Naive thymus-derived CD4-positive, alpha-beta T cell (primary cell): Measurements from ENCODE around the gene GABPB2. TPM values are rescaled to one million over a fixed set of nuclear protein-coding genes. Genes with fewer than 3 reads are reported as not detected.

Source experiments
- ATAC-seq: fragments of 150-1000 bp; cut with Tn5 transposase; 2 replicates; pipeline ENCODE4 v1.10.0; 2021; ENCODE audit warnings: mild to moderate bottlenecking, moderate library complexity
- CTCF ChIA-PET: fragments of 350-600 bp; sonication (Branson Sonifier 250); formaldehyde crosslinking; loops from one replicate; lab custom pipeline; 2021; ENCODE audit warnings: antibody characterized with exemption; lab: Charles Lee
- POLR2A ChIA-PET: fragments of 350-600 bp; sonication (Branson Sonifier 250); formaldehyde crosslinking; loops from one replicate; lab custom pipeline; 2021; ENCODE audit warnings: antibody characterized with exemption, inconsistent platforms; lab: Charles Lee
- DNase-seq, 9 donors: peaks; one replicate each; pipeline versions ENCODE4 v3.0.0 to v3.0.0-alpha.2; 2020 to 2022; ENCODE audit warnings: mixed read lengths in 1 of 9
- H3K27ac ChIP-seq: one replicate; pipeline ENCODE4 v1.7.0; 2013; ENCODE audit warnings: mild to moderate bottlenecking, low read depth, low read length, moderate library complexity
- H3K27me3 ChIP-seq, 2 donors: one replicate each; pipeline ENCODE4 v1.7.0; 2013; ENCODE audit warnings: low read length in 2 of 2, mild to moderate bottlenecking in 2 of 2, moderate library complexity in 2 of 2; ENCODE audit not compliant: control insufficient read depth in 2 of 2, insufficient read depth in 2 of 2
- H3K36me3 ChIP-seq, 3 experiments: 1 replicate in 2 of 3; 2 replicates in 1 of 3; pipeline ENCODE4 v1.7.0; 2013; ENCODE audit warnings: low read length in 3 of 3, mild to moderate bottlenecking in 3 of 3, moderate library complexity in 1 of 3; ENCODE audit not compliant: insufficient read depth in 3 of 3, control insufficient read depth in 2 of 3
- H3K4me1 ChIP-seq, 2 donors: one replicate each; pipeline ENCODE4 v1.7.0; 2013; ENCODE audit warnings: low read length in 2 of 2, mild to moderate bottlenecking in 2 of 2, moderate library complexity in 1 of 2; ENCODE audit not compliant: control insufficient read depth in 2 of 2, insufficient read depth in 2 of 2
- H3K4me3 ChIP-seq: 2 replicates; pipeline ENCODE4 v1.7.0; 2013; ENCODE audit warnings: mild to moderate bottlenecking, low read length
- H3K9me3 ChIP-seq, 3 experiments: 1 replicate in 2 of 3; 2 replicates in 1 of 3; pipeline ENCODE4 v1.7.0; 2013; ENCODE audit warnings: low read length in 3 of 3; ENCODE audit not compliant: control insufficient read depth in 2 of 3
- H3K27ac Mint-ChIP-seq, 9 donors: one replicate each; pipeline ENCODE4 v1.8.0; 2020 to 2022; ENCODE audit warnings: mixed read lengths in 9 of 9, mild to moderate bottlenecking in 8 of 9, moderate library complexity in 5 of 9, inconsistent platforms in 2 of 9
- H3K27me3 Mint-ChIP-seq, 5 donors: one replicate each; pipeline ENCODE4 v1.8.0; 2021 to 2022; ENCODE audit warnings: mixed read lengths in 5 of 5, mild to moderate bottlenecking in 1 of 5
- H3K36me3 Mint-ChIP-seq, 5 donors: one replicate each; pipeline ENCODE4 v1.8.0; 2020 to 2022; ENCODE audit warnings: mixed read lengths in 5 of 5, mild to moderate bottlenecking in 3 of 5, inconsistent platforms in 1 of 5
- H3K4me1 Mint-ChIP-seq, 7 donors: one replicate each; pipeline ENCODE4 v1.8.0; 2020 to 2022; ENCODE audit warnings: mixed read lengths in 7 of 7, mild to moderate bottlenecking in 3 of 7, inconsistent platforms in 1 of 7
- H3K4me3 Mint-ChIP-seq, 10 donors: one replicate each; pipeline ENCODE4 v1.8.0; 2020 to 2022; ENCODE audit warnings: mild to moderate bottlenecking in 10 of 10, mixed read lengths in 10 of 10, moderate library complexity in 6 of 10, inconsistent platforms in 2 of 10
- H3K9me3 Mint-ChIP-seq, 11 donors: one replicate each; pipeline ENCODE4 v1.8.0; 2020 to 2022; ENCODE audit warnings: mixed read lengths in 11 of 11, mild to moderate bottlenecking in 4 of 11, inconsistent platforms in 1 of 11, moderate library complexity in 1 of 11
- intact Hi-C, 2 donors: fragments of 100-400 bp; cut with micrococcal nuclease; formaldehyde crosslinking; loops; one replicate each; pipeline ENCODE4 v1.15.1; 2023
- polyA plus RNA-seq, 2 donors: library from polyadenylated mRNA; unstranded; fragments of 300-500 nt; fragmentation: Illumina TruSeq; gene quantifications; one replicate each; pipeline ENCODE4 v1.2.3, GENCODE V29; 2021
- total RNA-seq, 6 experiments: library from RNA in 5 of 6; stranded (reverse) in 5 of 6; gene quantifications; 1 replicate in 5 of 6; 2 replicates in 1 of 6; pipeline ENCODE4 v1.2.3 and lab custom pipeline; 2021 to 2026

Gene GABPB2
- total and polyA plus RNA-seq, 7 experiments from 2014 or later: 9.6 to 42.2 (median 30.9) TPM

DNA sequence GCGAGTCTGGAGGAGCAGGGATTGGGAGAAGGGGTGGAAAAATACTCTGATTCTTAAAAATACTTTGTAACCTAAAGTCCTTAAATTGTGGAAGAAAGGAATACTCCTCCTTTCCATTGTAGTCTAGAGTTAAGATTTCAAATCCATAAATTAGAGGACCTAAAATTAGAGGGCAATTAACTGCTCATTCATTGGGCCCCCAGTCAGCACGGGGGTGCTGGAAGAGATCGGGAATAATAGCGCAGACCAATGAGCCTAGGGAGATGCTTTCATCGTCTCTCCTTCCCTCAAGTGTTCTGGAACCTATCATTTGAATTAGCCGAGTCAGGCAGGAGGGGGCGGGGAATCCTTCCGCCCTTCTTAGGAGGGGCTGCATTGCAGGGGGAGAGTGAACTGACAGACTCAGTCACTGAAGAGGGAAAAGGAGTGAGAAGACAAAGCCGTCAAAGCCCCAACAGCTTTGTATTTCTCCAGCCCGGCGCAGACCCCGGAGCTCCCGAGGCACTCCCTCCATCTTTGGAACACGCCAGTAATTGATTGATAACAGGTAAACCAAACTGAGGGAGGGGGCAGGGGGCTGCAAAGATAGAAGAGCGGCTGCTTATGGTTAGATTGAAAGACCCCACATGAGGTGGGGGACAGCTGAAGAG lies 10.4 kb upstream of the GABPB2 start, which contains the start of gene MLLT11:
Gene MLLT11 (plus strand): TSS at position 391 of the 650 bp plus-strand sequence. CDS start 6,828 bp downstream, outside the sequence.
- no peak for ATAC-seq
- H3K4me3 ChIP-seq: peak within 1 kb of the TSS; percentile 82
- H3K9me3 ChIP-seq: no peaks in the 10 kb centered on the region
- DNase-seq: peak in 1 of 9 donors; percentile 15
- peak within 1 kb of the TSS; percentile 93 to 99 (median 95) for H3K27ac Mint-ChIP-seq
- H3K4me1 Mint-ChIP-seq: peaks cover 27 to 47% (median 37%) of the 10 kb centered on the region in 7 donors
- intact Hi-C loops: loop anchor here (2.0 kb wide), 1 partner anchor 13 kb away; the partner anchor contains the start of gene C1orf56 (in 2 of the 2)
- peaks cover 6 to 28% (median 10%) of the 10 kb centered on the region in 3 experiments for H3K36me3 ChIP-seq
- ChIA-PET POLR2A (interaction anchor here (0.7 to 12.8 kb wide), 12 partner anchors 8 to 807 kb away, joined by 3 to 253 read pairs (median 18); partner anchors contain the start of genes C1orf56, GABPB2, MINDY1 and TNFAIP8L2), CTCF (interaction anchor here (0.6 to 6.3 kb wide), 11 partner anchors 8 to 921 kb away, joined by 3 to 74 read pairs (median 6); partner anchors contain the start of genes C1orf56, GABPB2 and TNFAIP8L2)
- H3K9me3 Mint-ChIP-seq: peaks cover 0 to 3% (median 0%) of the 10 kb centered on the region in 11 donors
- H3K27ac ChIP-seq: peak within 1 kb of the TSS; percentile 99
- peak within 1 kb of the TSS; percentile 95 to 100 (median 99) for H3K4me3 Mint-ChIP-seq
- peaks cover 27 to 40% (median 29%) of the 10 kb centered on the region in 5 donors for H3K36me3 Mint-ChIP-seq
- H3K4me1 ChIP-seq: peaks cover 3 to 17% of the 10 kb centered on the region in 2 donors
- H3K27me3 ChIP-seq: no peaks in the 10 kb centered on the region
- H3K27me3 Mint-ChIP-seq: no peaks in the 10 kb centered on the region

DNA sequence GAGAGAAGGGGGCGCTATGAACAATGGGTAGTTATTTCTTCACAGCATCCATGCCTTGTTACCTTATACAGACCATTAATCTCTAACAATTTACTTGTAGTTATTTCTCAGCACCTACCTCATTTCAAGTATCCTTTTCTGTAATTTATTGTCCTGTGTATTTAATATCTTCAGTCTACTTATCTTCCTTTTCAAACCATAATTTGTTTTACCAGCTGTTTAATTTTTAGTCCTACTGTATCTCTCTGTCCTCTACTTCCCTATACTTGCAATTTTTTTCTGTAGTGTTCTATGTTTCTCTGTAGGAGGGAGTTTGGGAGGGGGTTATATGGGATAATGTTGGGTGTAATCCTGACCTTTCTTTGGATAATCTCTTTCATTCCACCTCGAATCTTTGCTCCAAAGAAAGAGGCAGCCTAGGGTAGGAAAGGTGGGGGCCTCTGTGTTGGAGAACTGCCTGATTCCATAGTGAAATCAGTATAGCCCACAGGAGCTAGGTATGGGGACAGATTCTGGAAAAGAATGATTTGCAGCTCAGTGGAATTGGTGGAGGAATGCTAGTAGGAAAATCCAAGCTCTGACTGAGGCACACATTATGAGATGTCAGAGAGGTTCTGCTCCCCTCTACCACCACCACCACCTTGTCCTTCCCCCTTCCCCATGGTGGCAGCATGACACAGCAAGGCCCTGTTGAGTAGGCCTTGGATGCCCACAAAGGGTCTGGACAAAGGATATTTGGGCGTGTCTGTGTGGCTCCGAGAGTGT lies 9.7 kb upstream of the GABPB2 start:
- Histone ChIP-seq H3K27ac (peak overlapping the region; percentile 99), H3K4me3 (peak overlapping the region; percentile 82), H3K4me1 (peaks cover 0 to 11% of the 10 kb centered on the region in 2 donors), H3K36me3 (peaks cover 0 to 21% (median 4%) of the 10 kb centered on the region in 3 experiments), H3K9me3 (no peaks in the 10 kb centered on the region), H3K27me3 (no peaks in the 10 kb centered on the region)
- Mint-ChIP-seq H3K27me3 (no peaks in the 10 kb centered on the region), H3K9me3 (peaks cover 0 to 3% (median 0%) of the 10 kb centered on the region in 11 donors), H3K4me3 (peak overlapping the region; percentile 95 to 100 (median 99)), H3K27ac (peak overlapping the region; percentile 93 to 99 (median 95)), H3K4me1 (peaks cover 25 to 43% (median 32%) of the 10 kb centered on the region in 7 donors), H3K36me3 (peaks cover 22 to 35% (median 25%) of the 10 kb centered on the region in 5 donors)
- POLR2A ChIA-PET: interaction anchor here (0.7 to 12.8 kb wide), 10 partner anchors 7 to 220 kb away, joined by 3 to 253 read pairs (median 22); partner anchors contain the start of genes C1orf56, GABPB2 and MINDY1
- no peak for DNase-seq
- intact Hi-C loops: loop anchor here (2.0 kb wide), 1 partner anchor 14 kb away; the partner anchor contains the start of gene C1orf56 (in 2 of the 2)
- no peak for ATAC-seq
- CTCF ChIA-PET: interaction anchor here (0.8 to 6.3 kb wide), 6 partner anchors 11 to 96 kb away, joined by 3 to 74 read pairs (median 6); partner anchors contain the start of genes C1orf56 and TNFAIP8L2

DNA sequence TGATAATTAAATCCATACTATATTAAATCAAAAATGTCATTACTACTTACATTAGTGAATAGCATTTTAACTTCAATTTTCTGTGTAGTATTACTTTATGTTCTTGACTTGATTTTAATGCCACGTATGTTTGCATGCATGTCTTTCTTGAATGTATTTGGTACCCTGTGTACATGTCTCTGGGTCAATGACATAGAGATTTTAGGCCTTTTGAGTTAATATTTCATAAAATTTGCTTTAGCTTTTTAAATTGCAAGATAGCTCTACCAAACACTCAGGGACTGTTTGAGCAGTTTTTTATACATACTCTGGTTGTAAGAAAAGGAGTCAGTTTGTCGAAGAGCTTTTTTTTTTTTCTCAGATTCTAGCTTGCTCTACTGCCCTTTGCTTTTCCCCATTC lies 8.9 kb upstream of the GABPB2 start:
- Histone ChIP-seq H3K36me3 (peaks cover 0 to 20% (median 1%) of the 10 kb centered on the region in 3 experiments), H3K9me3 (no peaks in the 10 kb centered on the region), H3K4me3 (no peak overlapping the region), H3K27me3 (no peaks in the 10 kb centered on the region), H3K4me1 (peaks cover 0 to 8% of the 10 kb centered on the region in 2 donors), H3K27ac (no peak overlapping the region)
- CTCF ChIA-PET: interaction anchor here (1.3 to 6.3 kb wide), 3 partner anchors 11 to 36 kb away, joined by 3 to 74 read pairs (median 38); partner anchors contain the start of gene C1orf56
- Mint-ChIP-seq H3K4me1 (peaks cover 24 to 36% (median 28%) of the 10 kb centered on the region in 7 donors), H3K4me3 (no peak overlapping the region), H3K27me3 (no peaks in the 10 kb centered on the region), H3K9me3 (peaks cover 0 to 3% (median 0%) of the 10 kb centered on the region in 11 donors), H3K36me3 (peaks cover 16 to 29% (median 18%) of the 10 kb centered on the region in 5 donors), H3K27ac (peak overlapping the region in 3 of 9 donors; percentile 17 to 95 (median 41))
- DNase-seq: no peak
- intact Hi-C loops: loop anchor here (2.0 kb wide), 1 partner anchor 15 kb away; the partner anchor contains the start of gene C1orf56 (in 2 of the 2)
- ATAC-seq: no peak
- POLR2A ChIA-PET: interaction anchor here (3.1 to 12.8 kb wide), 4 partner anchors 10 to 96 kb away, joined by 17 to 253 read pairs (median 58); partner anchors contain the start of genes C1orf56 and GABPB2

DNA sequence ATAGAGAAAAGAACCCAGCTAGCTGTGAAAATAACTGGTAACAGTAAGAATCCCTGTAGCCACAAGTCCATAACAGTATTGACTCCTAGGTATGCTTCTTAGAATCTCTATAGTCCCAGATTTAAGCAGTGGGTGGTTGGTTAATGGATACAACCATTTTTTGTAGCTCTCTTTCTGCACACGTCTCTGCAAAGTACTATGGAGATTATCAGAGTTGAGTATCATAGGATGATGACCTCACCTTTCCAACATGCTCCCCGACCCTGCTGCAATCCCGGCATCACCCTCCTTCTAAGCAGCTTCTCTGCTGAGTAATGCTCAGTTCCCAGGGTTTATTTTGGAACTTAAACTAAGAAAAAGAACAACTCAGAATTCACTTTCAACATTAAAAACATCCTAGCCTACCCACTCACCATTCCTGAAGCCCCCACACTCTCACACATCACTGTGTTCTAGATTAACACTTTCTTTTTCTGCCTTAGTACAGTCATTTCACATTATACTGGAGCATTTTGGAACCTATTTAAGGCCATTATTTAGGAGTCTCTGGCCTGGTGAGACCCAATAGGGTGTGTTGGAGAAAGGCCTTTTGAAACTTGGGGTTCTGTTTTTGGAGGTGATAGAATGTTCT lies 7.7 kb upstream of the GABPB2 start:
- no peak for ATAC-seq
- Mint-ChIP-seq H3K27ac (peak overlapping the region in 2 of 9 donors; percentile 8 to 28), H3K9me3 (no peaks in the 10 kb centered on the region), H3K4me3 (no peak overlapping the region), H3K36me3 (peaks cover 7 to 18% (median 8%) of the 10 kb centered on the region in 5 donors), H3K4me1 (peaks cover 17 to 32% (median 24%) of the 10 kb centered on the region in 7 donors), H3K27me3 (no peaks in the 10 kb centered on the region)
- Histone ChIP-seq H3K4me3 (no peak overlapping the region), H3K27ac (no peak overlapping the region), H3K4me1 (peaks cover 0 to 4% of the 10 kb centered on the region in 2 donors), H3K9me3 (no peaks in the 10 kb centered on the region), H3K36me3 (peaks cover 0 to 16% (median 0%) of the 10 kb centered on the region in 3 experiments), H3K27me3 (no peaks in the 10 kb centered on the region)
- intact Hi-C loops: no loop called here
- POLR2A ChIA-PET: interaction anchor here (0.5 to 12.8 kb wide), 7 partner anchors 9 to 336 kb away, joined by 3 to 253 read pairs (median 17); partner anchors contain the start of genes C1orf56, GABPB2, PSMB4 and SEMA6C
- no peak for DNase-seq
- CTCF ChIA-PET: interaction anchor here (0.6 to 6.3 kb wide), 3 partner anchors 12 to 289 kb away, joined by 3 to 74 read pairs (median 3); no protein-coding TSS in a partner anchor

DNA sequence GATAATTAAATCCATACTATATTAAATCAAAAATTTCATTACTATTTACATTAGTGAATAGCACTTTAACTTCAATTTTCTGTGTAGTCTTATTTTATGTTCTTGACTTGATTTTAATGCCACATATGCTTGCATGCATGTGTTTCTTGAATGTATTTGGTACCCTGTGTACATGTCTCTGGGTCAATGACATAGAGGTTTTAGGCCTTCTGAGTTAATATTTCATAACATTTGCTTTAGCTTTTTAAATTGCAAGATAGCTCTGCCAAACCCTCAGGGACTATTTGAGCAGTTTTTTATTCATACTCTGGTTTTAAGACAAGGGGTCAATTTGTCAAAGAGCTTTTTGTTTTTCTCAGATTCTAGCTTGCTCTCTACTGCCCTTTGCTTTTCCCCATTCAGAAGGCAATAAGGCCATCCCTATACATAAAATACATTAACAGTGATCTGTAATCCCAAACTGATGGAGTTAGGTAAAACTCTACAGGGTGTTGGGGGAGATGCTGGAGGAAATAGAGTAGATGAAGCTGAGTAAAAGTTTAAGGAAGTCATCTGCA lies 5.4 kb upstream of the GABPB2 start:
- no peaks in the 10 kb centered on the region for H3K9me3 ChIP-seq
- H3K9me3 Mint-ChIP-seq: no peaks in the 10 kb centered on the region
- peaks cover 10 to 31% (median 24%) of the 10 kb centered on the region in 7 donors for H3K4me1 Mint-ChIP-seq
- H3K4me3 ChIP-seq: no peak overlapping the region
- H3K27me3 ChIP-seq: no peaks in the 10 kb centered on the region
- intact Hi-C loops: no loop called here
- H3K27me3 Mint-ChIP-seq: no peaks in the 10 kb centered on the region
- H3K27ac Mint-ChIP-seq: peak overlapping the region in 4 of 9 donors; percentile 9 to 65 (median 24)
- H3K36me3 Mint-ChIP-seq: peaks cover 0 to 6% (median 4%) of the 10 kb centered on the region in 5 donors
- ChIA-PET CTCF (interaction anchor here (0.6 to 1.7 kb wide), 4 partner anchors 11 to 66 kb away, joined by 3 to 5 read pairs (median 3); partner anchors contain the start of gene C1orf56), POLR2A (interaction anchor here (0.7 to 2.1 kb wide), 5 partner anchors 8 to 90 kb away, joined by 3 to 16 read pairs (median 5); partner anchors contain the start of gene C1orf56)
- ATAC-seq (no peak), DNase-seq (no peak)
- no peak overlapping the region for H3K4me3 Mint-ChIP-seq
- no peaks in the 10 kb centered on the region for H3K36me3 ChIP-seq
- no peak overlapping the region for H3K27ac ChIP-seq
- no peaks in the 10 kb centered on the region for H3K4me1 ChIP-seq
